BE2C (cell line): ENCODE data around the gene CELF1.
"Not testable (repeated sequence)": the region's sequence is repeated elsewhere in the genome, so short reads cannot be mapped to it uniquely, and the experiment has no call there.

Experiments used
- DNase-seq: peaks from one replicate; pipeline ENCODE4 v3.0.0-alpha.2; 2020
- H3K27me3 ChIP-seq: fragments of 250-450 bp; sonication (Bioruptor Pico); 2 replicates; pipeline ENCODE4 v1.5.1; 2020; ENCODE audit warnings: mild to moderate bottlenecking
- H3K36me3 ChIP-seq: fragments of 250-450 bp; sonication (Bioruptor Pico); 2 replicates; pipeline ENCODE4 v1.5.1; 2020; ENCODE audit warnings: mild to moderate bottlenecking
- H3K4me1 ChIP-seq: fragments of 250-450 bp; sonication (Bioruptor Pico); 2 replicates; pipeline ENCODE4 v1.5.1; 2020
- H3K4me3 ChIP-seq: 2 replicates; pipeline ENCODE4 v1.5.1; 2011; ENCODE audit warnings: low read depth, low read length
- H3K9me3 ChIP-seq: fragments of 250-450 bp; sonication (Bioruptor Pico); 2 replicates; pipeline ENCODE4 v1.5.1; 2020
- CTCF ChIP-seq: IDR thresholded peaks from 2 replicates; pipeline ENCODE4 v1.5.1; 2012; ENCODE audit warnings: mild to moderate bottlenecking, low read depth, low read length

Gene CELF1

DNA sequence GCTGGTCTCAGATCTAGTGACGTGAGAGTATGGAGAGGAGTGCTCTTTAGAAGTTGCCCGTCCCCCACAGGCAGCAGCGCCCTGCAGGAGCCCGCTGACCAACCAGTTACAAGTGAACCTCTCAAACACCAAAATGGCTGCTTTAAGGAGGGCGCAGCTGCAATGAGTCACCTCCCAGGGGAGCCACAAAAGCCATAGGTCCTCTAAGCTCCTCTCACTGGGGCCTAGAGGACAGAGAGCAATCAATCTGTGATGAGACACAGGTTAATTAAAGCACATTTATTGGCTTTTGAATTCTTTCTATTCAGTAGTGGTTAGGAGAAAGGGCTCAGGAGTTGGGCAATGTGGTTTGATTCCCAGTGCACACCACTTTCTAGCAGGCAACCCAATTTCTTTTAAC, 88.4 kb downstream of the CELF1 start:
- DNase-seq, result peak; percentile 52
- no peak for TF ChIP-seq CTCF
- Histone ChIP-seq H3K9me3 (no peaks in the 10 kb centered on the region), H3K4me1 (peaks cover 3% of the 10 kb centered on the region; the same call in 1 of the 2 replicates), H3K4me3 (no peak overlapping the region), H3K36me3 (no peaks in the 10 kb centered on the region), H3K27me3 (no peaks in the 10 kb centered on the region)

DNA sequence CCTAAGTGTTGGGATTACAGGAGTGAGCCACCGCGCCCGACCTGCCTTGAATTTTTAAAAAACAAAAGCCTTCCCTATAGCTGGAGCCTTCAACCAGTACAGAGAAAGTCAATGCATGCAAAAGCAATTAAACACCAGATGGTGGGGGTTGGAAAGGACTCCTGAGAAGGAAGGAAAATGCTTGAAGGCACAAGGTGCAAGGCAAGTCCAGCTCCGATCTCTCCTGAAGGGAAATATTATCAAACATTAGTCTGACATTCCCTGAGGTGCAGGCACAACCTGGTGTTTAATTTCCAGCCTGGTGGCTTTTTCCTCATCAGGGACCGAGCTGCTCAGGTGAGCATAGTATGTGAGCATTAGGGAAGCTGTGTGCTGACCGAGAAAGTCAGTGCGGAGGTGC, 91.1 kb downstream of the CELF1 start:
- no peak for TF ChIP-seq CTCF
- Histone ChIP-seq H3K9me3 (no peaks in the 10 kb centered on the region), H3K36me3 (no peaks in the 10 kb centered on the region), H3K4me3 (no peak overlapping the region), H3K4me1 (no peaks in the 10 kb centered on the region), H3K27me3 (no peaks in the 10 kb centered on the region)
- no peak for DNase-seq

DNA sequence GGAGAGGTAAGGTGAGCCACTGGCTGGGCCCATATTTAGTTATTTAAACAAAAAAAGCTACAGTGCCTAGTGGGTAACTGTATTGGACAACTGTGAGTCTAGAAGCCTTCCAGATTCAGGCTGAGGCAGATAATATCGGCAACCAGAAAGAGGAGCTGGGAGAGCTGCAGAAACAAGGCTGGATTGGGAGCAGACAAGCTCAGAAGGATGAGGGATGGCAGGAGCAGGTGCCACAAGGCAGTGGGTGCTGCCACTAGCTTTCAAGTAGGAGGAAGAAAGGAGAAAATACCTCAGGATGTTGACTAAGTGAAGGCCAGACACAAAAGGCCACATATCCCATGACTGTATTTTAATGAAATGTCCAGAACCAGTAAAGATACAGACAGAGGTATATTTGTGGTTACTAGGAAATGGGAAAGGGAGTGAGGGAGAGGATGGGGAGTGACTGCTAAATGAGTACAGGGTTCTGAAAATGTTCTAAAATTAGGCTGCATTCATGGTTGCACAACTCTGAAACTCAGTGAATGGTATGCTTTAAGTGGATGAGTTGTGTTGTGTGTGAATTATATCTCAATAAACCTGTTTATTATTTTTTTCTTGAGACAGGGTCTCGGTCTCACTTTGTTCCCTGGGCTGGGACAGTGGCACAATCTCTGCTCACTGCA, 92.2 kb downstream of the CELF1 start:
- no peaks in the 10 kb centered on the region for H3K36me3 ChIP-seq
- H3K4me3 ChIP-seq, result no peak overlapping the region
- no peak for TF ChIP-seq CTCF
- no peaks in the 10 kb centered on the region for H3K4me1 ChIP-seq
- no peak for DNase-seq
- H3K9me3 ChIP-seq, result no peaks in the 10 kb centered on the region
- H3K27me3 ChIP-seq, result no peaks in the 10 kb centered on the region

DNA sequence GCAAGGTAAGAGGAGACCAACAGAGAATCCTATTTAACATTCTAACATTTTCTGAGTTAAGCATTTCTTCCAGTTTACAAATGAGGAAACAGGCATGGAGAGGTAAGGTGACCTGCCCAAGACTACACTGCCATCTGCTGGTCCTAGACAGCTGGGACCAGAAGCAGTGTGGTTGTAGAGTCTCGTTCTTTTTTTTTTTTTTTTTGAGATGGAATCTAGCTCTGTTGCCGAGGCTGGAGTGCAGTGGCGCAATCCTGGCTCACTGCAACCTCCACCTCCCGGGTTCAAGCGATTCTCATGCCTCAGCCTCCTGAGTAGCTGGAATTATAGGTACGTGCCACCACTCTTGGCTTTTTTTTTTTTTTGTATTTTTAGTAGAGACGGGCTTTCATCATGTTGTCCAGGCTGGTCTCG, 98.7 kb downstream of the CELF1 start:
- DNase-seq, result peak; percentile 74
- not testable (repeated sequence) for H3K4me3 ChIP-seq, H3K9me3 ChIP-seq, H3K4me1 ChIP-seq, H3K27me3 ChIP-seq, H3K36me3 ChIP-seq
- peak; percentile 78 for TF ChIP-seq CTCF

DNA sequence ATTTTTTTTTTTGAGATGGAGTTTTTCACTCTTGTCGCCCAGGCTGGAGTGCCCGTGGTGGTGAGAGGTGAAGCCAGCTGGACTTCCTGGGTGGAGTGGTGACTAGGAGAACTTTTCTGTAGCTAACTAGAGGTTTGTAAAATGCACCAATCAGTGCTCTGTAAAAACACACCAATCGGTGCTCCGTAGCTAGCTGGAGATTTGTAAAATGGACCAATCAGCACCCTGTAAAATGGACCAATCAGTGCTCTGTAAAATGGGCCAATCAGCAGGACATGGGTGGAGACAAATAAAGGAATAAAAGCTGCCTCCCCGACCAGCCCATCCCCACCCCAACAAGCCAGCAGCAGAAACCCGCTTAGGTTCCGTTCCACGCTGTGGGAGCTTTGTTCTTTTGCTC, 99.6 kb downstream of the CELF1 start:
- Histone ChIP-seq H3K4me1 (no peaks in the 10 kb centered on the region), H3K9me3 (no peaks in the 10 kb centered on the region), H3K4me3 (no peak overlapping the region), H3K27me3 (no peaks in the 10 kb centered on the region), H3K36me3 (no peaks in the 10 kb centered on the region)
- DNase-seq, result no peak
- no peak for TF ChIP-seq CTCF

DNA sequence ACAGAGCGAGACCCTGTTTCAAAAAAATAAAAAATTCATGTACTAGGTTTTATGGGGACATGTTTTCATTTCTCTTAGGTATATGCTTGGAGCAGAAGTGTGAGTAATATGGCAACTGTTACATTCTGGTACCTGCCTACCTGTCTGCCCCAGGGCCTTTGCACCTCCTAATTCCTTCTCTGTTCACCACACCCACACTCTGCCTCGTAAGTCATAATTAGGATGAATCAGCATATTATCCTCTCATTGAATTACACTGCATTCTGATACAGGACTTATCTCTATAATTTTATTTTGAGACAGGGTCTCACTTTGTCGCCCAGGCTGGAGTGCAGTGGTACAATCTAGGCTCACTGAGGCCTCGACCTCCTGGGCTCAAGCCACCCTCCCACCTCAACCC, 100.9 kb downstream of the CELF1 start:
- H3K36me3 ChIP-seq, result no peaks in the 10 kb centered on the region
- no peaks in the 10 kb centered on the region for H3K9me3 ChIP-seq
- DNase-seq, result no peak
- no peak overlapping the region for H3K4me3 ChIP-seq
- TF ChIP-seq CTCF, result no peak
- no peaks in the 10 kb centered on the region for H3K4me1 ChIP-seq
- no peaks in the 10 kb centered on the region for H3K27me3 ChIP-seq
